ENCODE data around the gene VAMP5. TPM values are rescaled to one million over a fixed set of nuclear protein-coding genes. Genes with fewer than 3 reads are reported as not detected.

The VAMP5 gene
- total RNA-seq, 1 donor from 2014 or later = 42.5 TPM

DNA sequence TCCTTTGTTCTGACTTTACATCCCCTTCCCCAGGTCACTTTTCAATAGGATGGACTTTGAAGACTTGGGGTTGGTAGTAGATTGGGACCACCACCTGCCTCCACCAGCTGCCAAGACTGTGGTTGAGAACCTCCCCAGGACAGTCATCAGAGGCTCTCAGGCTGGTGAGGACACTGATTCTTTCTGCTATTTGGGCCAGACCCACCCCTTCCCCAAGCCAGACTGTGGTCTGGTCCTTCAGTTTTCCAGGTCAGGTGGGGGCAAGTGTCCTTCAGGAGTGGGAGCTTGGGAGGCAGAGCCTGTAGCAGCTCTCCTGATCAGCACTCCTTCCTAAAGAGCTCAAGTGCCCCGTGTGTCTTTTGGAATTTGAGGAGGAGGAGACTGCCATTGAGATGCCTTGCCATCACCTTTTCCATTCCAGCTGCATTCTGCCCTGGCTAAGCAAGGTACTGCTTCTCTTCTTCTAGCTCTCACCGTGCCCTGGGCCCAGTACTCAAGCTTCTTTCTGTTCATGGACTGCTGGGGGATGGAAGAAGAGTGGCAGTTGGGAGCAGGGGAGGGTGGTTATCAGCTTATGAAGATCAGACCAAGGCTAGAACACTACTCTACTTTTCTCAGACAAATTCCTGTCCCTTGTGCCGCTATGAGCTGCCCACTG is 12.4 kb downstream of the VAMP5 start:
- Histone ChIP-seq H3K27me3 (no peaks in the 10 kb centered on the region), H3K9me3 (no peaks in the 10 kb centered on the region), H3K4me1 (peaks cover 40% of the 10 kb centered on the region), H3K27ac (peak overlapping the region; percentile 90), H3K36me3 (peaks cover 0 to 24% of the 10 kb centered on the region in 2 donors), H3K4me3 (peak overlapping the region; percentile 85 to 95)
- DNase-seq (ENCODE audit: extremely low spot score in 2 of 2) = no peak
- no peak for TF ChIP-seq POLR2A (IDR thresholded peaks at IDR 0.05)
- TF ChIP-seq POLR2AphosphoS5 (IDR thresholded peaks at IDR 0.05; ENCODE audit: insufficient read depth in 1 of 2, low read depth in 1 of 2) = no peak
- TF ChIP-seq CTCF (IDR thresholded peaks at IDR 0.05) = no peak
- intact Hi-C loops (cut with DNase I) = no loop called here

- no peak for DNase-seq (ENCODE audit: extremely low spot score in 2 of 2)
- TF ChIP-seq POLR2AphosphoS5 (IDR thresholded peaks at IDR 0.05; ENCODE audit: insufficient read depth in 1 of 2, low read depth in 1 of 2) (no peak), CTCF (IDR thresholded peaks at IDR 0.05) (no peak), POLR2A (IDR thresholded peaks at IDR 0.05) (no peak)
- H3K27me3 ChIP-seq = no peaks in the 10 kb centered on the region
- H3K4me1 ChIP-seq = peaks cover 39% of the 10 kb centered on the region
- no peak overlapping the region for H3K27ac ChIP-seq
- no peak overlapping the region for H3K4me3 ChIP-seq
- H3K9me3 ChIP-seq = no peaks in the 10 kb centered on the region
- H3K36me3 ChIP-seq = peaks cover 0 to 24% of the 10 kb centered on the region in 2 donors
- intact Hi-C loops (cut with DNase I) = no loop called here
Measured at GRCh38 chr2:85597241-85597640, 13.0 kb downstream of the VAMP5 start.

- H3K4me3 ChIP-seq = no peak overlapping the region
- intact Hi-C loops (cut with DNase I) = no loop called here
- H3K36me3 ChIP-seq = peaks cover 0 to 24% of the 10 kb centered on the region in 2 donors
- H3K27ac ChIP-seq = no peak overlapping the region
- H3K4me1 ChIP-seq = peaks cover 46% of the 10 kb centered on the region
- TF ChIP-seq POLR2A (IDR thresholded peaks at IDR 0.05) = no peak
- no peak for TF ChIP-seq POLR2AphosphoS5 (IDR thresholded peaks at IDR 0.05; ENCODE audit: insufficient read depth in 1 of 2, low read depth in 1 of 2)
- TF ChIP-seq CTCF (IDR thresholded peaks at IDR 0.05) = no peak
- no peaks in the 10 kb centered on the region for H3K9me3 ChIP-seq
- no peaks in the 10 kb centered on the region for H3K27me3 ChIP-seq
- no peak for DNase-seq (ENCODE audit: extremely low spot score in 2 of 2)
Measured at GRCh38 chr2:85598594-85599340, 14.5 kb downstream of the VAMP5 start.

DNA sequence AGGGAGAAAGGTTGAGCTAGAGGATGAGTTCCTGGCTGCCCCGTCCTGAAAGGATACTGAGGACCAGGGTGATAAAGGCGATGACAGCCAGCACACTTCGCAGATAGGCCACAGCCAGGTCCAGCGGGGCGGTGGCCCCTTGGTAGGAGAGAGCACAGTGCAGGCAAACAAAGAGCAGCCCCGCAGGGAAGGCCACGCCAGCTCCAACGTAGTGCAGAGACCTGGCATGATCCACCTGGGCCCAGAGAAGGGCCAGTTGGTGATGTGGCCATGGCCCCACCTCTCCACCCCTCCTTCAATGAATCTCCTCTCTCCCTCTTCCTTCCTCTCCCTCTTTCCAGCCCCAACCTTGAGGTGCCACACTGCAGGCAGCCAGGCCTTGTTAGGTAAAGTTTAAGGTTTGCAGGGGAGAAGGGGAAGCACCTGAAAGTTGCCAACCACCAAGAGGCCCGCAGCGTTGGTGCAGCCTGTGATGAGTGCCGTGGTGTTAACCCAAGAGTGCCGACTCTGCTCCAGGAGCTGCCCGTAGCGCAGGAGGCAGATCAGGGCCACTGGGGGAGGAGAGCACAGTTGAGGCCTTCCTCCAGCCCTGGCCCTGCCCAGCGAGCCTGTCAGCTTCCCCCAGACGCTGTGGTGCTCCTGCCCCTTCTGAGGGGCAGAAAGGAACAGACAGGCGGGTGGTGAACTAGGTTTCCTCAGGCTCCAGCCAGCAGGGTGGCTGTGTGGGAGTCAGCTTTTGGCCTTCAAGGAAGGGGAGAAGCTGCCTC is 15.4 kb downstream of the VAMP5 start:
- peaks cover 50% of the 10 kb centered on the region for H3K4me1 ChIP-seq
- TF ChIP-seq POLR2A (IDR thresholded peaks at IDR 0.05) (no peak), CTCF (IDR thresholded peaks at IDR 0.05) (no peak), POLR2AphosphoS5 (IDR thresholded peaks at IDR 0.05; ENCODE audit: insufficient read depth in 1 of 2, low read depth in 1 of 2) (no peak)
- H3K36me3 ChIP-seq = peaks cover 0 to 24% of the 10 kb centered on the region in 2 donors
- H3K4me3 ChIP-seq = no peak overlapping the region
- DNase-seq (ENCODE audit: extremely low spot score in 2 of 2) = no peak
- intact Hi-C loops (cut with DNase I) = loop anchor here (10.0 kb wide), 1 partner anchor 55 kb away; no protein-coding TSS in a partner anchor
- no peak overlapping the region for H3K27ac ChIP-seq
- no peaks in the 10 kb centered on the region for H3K9me3 ChIP-seq
- H3K27me3 ChIP-seq = no peaks in the 10 kb centered on the region

Data from vagina (tissue), 2 donors.